Lung microvascular endothelial cell (primary cell): Measurements from ENCODE around the gene SLC41A3. TPM values are rescaled to one million over a fixed set of nuclear protein-coding genes. Genes with fewer than 3 reads are reported as not detected.

Experiments
- DNase-seq, 2 donors: peaks; one replicate each; pipeline versions ENCODE4 v3.0.0 to v3.0.0-alpha.2; 2010; ENCODE audit warnings: low read depth in 2 of 2
- total RNA-seq: library from RNA; depleted of rRNA; stranded (reverse); fragments of >200 nt; gene quantifications from 2 replicates; pipeline ENCODE4 v1.2.1, GENCODE V29; 2014

Gene SLC41A3
- 66.5 and 123 TPM in 2 replicates for total RNA-seq

DNA sequence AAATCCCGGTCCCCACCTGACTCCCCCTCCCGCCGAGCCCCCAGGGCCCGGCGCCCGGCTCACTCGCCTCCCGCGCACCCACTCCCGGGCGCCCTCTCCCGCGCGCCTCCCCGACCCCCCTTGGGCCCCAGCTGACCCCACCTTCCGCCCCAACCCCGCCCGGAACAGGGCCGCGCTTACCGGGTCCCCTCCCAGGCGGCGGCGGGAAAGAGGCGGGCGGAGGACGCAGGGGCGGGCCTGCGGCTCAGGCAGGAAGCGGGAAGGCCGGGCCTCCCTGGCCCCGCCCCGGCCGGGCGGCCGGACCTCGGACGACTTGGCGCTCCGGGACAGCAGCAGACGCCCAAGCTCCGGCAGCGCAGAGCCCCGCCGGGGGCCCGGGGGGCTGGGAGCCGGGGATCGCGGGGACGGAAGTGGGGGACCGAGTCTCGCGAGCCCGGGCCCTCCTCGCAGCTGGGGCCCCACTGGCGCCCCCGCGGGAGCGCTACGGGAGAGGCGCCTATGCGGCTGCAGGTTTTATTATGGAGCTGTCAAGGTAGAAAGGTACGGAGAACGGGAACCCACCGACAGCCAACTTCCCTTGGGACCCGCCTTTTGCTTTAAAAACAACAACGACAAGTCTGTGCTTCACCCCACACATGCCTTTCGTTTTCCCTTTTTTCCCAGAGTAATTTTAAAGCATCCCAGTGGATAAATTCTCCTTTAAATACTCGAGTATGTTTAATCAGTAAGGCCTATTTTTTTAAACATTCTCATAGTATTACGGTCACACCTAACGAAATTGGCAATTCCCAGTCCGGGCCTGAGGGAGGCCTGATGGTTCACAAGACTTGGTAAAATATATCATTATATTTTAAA lies at the start of gene SLC41A3:
SLC41A3 (minus strand) TSS at position 212 of the 855 bp plus-strand sequence. CDS start 15,905 bp downstream, outside the sequence.
- peak; percentile 67 to 81 for DNase-seq

DNA sequence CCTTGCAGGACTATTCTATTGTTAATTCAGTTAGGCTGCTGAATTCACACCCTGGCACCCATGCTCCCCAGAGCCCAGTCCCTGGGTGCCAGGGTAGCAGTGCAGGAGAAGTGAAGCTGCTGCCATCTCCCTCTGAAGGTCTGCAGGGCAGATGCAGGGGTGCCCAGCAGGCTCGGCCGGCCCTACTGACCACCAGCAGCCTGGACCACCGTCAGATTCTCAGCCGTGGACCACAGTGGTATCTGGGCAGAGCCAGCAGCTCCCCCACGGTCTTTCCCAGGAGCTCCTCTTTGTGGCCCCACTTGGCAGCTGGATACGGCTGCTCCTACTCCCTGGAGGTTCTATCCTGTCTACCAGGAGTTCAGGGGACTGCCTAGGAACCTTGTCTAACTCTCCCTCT lies 49.7 kb upstream of the SLC41A3 start:
- no peak for DNase-seq

DNA sequence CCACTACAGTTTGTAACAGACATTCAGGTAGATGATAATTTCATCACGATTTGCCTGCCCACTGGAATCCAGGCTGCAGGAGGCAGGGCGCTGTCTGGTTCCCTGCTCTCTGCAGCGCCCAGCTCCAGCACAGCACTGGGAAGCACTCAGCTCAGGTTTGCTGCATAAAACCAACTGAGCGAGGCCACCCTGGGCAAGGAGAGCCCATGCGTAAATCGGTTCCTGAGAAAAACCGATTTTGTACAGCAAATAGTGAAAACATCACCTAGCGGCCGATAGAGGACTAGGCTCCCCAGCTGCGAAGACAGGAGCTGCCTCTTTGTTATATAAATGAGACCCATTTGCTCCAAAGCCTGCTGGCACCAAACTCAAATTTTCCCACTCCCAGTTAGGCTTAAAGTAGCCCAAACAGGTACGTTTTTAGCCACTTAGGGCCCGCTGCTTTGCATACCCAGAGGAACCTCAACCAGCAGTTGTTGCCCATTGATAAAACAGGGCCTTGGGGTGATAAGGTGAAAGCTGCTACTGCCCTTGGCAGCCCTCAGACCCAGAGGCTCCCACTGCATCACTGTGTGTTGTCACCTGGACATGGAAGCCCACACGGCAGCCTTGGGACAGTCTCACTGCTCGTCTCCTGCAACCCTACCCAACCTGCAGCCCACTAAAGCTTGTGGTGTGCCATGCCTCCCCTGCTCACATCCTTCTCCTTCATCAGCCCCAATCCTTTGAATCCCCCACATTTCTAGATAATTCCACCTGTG lies 49.0 kb upstream of the SLC41A3 start:
- peak in 1 of 2 donors; percentile 22 for DNase-seq

DNA sequence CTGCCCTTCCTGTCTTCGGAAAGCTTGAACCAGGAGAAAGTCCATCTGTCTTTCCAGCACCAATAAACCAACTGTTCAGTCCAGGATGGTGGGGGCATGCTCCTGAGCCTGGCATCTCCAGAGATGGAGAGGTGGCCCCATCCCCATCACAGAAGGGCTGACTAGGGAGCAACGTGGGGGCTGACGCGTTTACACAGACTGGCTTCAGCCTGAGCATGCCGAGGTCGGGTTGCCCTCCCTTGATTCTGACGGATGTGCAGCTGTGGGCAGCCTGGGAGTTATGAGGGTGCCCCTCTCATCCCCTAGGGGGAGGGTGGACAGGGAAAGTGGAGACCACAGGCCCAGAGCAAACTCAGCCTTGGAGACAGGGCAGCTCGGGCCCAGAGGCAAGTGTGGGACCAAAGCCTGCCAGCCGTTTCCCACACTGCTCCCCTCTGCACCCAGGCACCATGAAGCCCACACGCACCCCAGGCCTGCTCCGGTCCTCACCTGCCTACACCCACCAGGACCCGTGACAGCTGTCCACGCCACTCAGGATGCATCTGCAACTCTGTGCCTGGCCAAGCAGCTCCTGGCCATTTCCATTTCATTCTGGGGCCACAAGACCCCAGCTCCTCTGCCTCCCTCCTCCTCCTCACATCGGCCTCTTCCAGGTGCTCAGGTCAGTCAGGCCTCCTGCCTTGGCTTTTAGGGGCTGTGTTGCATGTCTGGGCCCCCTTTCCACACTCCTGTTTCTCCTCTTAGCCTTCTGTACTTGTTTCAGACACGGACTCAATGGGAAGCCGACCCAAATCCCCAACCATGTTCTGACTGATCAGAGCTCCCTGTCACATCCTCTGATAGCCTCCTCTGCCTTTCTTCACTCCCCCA lies 48.2 kb upstream of the SLC41A3 start:
- DNase-seq = no peak

DNA sequence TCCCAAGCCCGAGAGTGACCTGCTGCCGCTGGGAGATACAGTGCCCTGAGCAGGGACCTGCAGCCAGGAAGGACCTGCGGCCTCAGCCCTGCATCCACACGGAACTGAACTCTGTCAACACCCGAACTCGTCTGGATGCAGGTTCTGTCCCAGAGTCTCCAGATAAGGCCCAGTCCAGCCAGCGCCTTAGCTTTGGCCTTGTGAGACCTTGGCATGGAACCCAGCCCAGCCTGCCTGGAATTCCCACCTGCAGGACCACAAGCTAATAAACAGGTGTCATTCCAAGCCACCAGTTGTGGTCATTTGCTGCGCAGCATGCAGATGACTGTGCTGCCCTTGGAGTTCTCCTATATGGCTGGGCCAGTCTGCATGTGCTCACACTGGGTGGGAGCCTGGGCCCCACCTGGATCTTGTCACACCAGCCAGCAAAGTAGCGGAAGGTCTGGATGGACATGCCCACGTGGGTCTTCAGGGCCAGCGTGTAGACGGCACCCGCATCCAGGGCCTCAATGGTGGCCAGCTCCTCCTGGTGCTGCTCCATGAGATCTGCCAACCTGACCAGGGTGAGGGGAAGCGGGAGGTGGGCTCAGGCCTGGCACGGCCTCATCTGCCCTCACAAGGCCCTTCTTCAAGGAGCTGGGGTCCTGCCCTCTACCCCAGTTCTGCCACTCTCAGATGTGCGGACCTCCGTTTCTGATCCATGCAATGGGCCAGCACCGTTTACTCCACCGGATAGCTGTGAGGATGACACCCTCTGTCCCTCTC lies 47.2 kb upstream of the SLC41A3 start:
- no peak for DNase-seq

DNA sequence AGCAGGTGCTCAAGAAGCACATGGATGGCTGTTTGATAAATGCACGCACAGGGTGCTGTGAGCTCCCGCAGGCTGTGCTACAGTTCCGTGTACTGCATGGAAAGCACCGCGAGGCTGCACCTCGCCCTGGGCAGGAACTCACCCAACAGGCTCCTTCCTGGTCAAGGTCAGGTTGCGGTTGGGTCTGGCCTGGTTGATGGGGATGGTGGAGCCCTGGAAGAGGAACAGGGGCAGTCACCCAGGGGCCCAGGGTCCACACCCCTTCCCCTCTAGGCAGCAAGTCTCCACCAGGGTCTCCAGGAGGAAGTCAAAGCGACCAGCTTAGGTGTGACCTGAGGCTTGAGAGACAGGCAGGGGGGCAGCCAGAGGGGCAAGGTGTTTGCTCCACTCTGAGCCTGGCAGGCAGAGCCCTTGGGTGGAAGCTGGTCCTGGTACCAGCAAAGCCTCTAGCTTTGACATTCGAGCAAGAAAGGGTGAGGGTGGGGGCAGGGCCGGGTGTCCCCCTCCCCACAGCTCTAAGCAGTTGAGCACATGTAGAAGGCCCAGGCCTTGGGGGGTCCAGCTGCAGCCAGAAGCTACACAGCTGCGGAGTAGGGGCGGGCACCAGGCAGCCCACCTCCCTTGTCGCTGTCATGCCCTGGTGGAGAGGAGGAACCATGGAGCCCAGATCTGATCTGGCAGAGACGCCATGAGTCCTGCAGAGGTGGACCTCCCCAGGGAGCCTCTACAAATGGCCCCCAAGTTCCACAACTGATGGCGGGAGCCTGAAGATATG lies 46.3 kb upstream of the SLC41A3 start:
- peak; percentile 16 to 59 for DNase-seq

DNA sequence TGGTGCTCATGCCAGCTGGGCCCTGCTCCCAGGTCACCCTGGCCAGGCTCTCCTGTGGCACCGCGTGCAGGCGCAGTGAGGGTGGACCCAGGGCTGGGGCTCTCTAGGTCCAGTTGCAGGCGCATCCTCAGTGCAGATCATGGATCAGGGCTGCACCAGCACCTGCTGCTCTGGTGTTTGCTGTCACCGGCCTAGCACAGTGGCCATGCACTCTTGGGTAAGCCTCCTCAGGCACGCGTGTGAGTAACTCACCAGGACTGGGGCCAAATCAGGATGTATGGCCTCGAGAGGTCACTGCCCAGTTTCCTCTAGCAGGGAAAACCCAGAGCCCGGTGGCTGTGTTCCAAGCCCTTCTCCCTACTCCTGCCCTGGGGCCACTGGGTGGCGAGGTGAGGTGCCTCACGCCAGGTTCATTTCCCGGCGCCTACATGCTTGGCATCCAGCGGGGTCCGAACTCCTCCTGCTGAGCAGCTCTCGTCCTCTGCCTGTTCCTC lies 45.5 kb upstream of the SLC41A3 start:
- DNase-seq = peak; percentile 84 to 94

DNA sequence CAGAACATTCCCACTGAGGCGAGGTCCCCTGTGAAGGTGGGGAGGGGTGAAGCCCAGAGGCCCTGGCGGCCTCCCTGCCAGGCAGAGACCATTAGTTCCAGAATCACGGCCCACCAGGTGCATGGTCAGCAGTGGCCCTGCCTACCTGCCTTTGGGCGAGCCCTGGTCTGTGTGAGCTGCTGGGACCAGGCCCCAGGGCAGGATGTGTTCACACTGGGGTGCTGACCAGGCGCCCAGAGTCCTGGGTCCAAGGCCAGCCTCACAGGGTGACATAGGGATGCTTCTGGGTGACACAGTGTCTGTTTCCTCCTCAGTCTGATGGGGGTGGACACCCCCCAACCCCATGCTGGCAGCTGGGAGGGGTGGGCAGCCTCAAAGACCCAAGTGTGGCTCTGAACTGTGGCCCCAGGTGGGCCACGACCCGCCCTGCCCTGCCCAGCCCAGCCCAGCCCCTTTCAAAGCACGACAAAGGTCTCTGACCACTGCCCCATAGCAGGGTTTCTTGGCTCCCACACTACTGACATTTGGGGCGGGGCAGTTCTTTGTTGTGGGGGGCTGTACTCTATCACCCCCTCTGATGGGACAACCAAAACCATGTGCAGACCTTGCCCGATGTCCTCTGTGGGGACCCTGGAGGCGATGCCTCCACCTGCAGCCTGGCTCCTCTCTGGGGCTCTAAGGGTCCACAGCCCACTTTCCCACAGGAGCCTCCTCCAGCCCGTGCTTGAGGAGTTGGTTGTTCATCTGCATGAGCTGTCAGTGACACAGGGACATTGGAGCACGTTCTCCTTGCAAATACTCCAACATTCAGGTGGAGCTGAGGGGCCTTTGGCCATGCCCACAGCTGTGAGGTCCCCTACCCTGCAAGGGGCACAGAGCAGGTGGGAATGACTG lies 44.8 kb upstream of the SLC41A3 start:
- no peak for DNase-seq

DNA sequence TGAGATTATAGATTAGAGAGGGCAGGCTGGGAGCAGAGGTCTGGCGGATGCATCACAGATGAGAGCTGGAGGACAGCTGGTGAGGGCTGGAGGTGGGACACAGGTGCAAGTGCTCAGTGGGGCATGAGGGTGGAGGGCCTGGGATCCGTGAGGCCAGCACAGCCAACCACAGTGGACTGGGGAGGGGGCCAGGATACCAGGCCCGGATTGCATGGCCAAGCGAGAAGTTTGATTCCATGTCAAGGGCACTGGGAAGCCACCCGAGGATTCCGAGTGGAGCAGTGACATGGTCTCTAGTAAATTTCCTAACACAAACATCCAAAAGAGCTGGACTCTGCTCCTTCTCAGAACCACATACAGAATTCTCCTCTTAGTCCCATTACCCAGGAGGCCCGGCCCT lies 44.0 kb upstream of the SLC41A3 start:
- no peak for DNase-seq

DNA sequence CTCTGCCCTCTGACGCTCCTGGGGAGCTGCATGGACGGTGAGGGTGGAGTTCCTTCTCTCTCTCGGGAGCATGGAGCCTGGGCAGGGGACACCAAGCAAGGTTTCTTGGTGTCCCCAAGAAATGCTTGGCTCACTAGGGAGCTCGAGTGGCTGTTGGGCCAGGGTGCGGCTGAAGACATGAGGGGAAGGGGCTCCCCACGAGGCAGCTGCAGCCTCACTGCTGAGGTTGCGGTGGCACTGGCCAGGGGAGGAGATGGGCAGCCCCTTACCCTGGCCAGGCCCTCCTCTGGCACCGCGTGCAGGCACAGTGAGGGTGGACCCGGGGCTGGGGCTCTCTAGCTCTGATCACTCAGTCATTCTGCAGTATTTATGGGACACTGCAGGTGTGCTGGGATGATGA lies 43.5 kb upstream of the SLC41A3 start:
- no peak for DNase-seq

DNA sequence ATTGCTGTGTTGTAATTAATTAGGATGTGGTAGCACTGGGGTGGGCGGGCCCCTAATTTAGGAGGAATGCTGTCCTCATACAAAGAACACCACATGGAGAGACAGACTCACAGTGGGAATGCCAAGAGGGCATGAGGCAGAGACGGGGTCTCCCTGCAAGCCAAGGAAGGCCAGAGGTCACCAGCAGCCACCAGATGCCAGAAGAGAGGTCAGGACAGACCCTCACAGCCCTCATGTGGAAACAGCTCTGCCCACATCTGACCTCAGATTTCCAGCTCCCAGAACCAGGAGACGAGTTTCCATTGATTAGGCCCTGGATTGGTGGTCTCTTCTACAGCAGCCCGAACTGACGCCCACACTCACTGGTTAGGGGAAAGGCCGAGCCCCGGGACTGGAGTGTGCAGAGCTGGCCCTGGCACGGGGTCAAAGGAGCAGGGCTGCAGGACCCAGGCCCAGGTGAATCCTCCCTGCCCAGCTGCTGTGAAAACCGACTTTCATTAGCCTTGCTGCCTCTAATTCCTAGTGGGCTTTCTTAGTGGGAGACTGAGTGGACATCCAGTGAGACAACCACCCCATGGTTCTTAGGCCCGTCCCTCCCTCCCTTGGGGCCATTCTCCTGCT lies 43.0 kb upstream of the SLC41A3 start:
- DNase-seq = no peak

DNA sequence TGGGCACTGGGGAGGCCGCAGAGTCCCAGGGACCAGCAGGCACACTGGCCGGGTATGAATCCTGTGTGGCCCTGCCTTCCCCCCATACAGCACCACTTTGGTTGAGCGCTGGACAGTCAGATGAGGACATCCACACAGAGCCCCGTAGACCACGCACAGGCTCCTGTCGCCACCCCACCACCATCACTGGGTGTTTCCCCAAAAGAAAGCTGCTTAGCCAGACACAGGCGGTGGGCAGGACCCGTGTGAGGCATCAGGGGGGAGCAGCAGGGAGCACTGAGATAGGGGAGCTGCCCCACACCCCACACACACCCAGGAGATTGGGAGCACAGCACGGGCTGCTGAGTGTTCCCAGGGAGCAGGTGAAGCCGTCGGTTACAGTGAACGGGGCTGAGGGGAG lies 42.4 kb upstream of the SLC41A3 start:
- DNase-seq = no peak

DNA sequence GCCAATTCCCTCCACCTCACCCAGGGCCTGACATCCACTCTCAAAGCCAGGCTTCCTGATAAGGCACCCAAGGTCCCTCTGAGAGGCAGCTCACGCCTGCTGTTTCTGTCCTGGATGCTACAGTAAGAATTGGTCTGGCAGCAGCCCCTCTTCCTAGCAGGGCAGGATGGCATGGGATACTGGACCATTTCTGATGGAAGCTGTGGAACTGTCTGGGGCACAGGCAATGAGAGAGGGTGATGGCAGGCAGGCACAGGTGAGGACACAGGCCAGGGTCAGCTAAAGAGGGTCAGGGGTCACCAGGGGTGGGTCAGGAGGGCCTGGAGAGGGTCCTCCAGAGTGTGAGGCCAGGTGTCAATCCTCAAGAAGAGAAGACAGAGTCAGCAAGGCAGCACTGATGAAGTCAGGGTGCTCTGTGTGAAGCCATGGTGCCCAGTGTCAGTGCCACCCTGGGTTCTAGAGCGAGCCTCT lies 41.9 kb upstream of the SLC41A3 start:
- no peak for DNase-seq

DNA sequence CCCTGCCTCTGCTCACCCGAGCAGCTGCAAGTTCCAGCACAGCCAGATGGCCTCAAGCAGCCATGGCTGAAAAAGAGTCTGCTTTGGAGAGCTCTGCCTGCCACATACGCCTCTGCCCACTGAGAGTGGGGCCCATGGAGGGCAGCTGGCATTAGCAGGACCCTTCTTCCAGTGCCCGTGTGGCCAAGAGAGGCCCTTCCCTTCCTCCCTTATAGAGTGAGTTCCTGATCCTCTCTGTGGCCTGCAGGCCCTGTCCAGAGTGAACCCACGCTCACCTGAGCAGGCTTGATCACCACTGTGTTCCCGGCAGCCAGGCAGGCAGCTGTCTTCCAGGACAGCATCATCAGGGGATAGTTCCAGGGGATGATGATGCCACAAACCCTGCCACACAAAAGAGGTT lies 41.4 kb upstream of the SLC41A3 start:
- no peak for DNase-seq

DNA sequence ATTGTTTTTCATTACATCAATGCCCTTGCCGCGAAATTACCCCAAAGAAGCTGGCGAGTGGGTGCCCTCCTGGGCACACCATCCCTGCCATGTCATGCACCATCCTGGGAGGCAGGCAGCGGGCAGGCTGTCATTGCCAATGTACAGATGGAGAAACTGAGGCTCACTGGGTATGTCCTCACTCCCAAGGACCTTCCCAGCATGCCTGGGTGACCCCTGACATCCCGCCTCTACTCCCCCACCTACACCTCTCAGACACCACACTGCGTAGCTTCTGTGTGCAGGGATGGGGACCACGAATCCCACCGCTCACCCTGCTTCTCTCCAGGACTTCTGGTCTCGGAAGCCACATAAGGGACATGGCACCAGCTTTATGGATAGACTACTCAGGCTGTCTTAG lies 41.0 kb upstream of the SLC41A3 start:
- DNase-seq = no peak

DNA sequence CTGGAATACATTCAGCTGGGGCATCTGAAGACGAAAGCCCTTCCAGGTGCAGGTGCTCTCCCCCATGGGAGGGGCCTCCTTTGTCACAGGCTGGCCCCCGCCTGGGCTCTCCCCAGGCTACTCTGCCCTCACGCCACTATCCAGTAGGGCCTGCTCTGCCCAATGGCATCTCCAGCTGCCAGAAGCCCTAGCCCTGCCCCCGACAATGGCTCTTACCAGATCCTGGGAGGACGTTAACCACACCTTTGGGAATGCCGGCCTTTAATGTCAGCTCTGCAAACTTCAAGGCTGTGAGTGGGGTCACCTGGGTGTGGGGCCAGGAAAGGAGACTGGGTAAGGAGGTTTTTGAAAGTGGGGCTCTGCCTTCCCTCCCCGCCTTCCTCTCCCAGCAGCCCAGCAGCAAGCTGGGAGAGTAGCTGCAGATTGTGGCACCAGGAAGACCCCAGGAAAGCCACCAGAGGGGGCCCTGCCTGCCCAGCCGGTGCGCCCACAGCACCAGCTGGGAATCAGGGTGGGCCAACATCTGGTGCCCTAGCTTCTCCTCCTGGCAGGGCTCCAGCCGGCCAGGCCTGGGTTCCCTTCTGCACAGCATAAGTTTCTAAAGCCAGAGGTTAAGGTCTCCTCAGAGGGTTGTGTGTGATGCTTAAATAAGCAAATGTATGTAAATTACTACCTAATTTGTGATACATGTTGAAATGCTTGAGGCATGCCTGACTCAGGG lies 40.4 kb upstream of the SLC41A3 start:
- no peak for DNase-seq

DNA sequence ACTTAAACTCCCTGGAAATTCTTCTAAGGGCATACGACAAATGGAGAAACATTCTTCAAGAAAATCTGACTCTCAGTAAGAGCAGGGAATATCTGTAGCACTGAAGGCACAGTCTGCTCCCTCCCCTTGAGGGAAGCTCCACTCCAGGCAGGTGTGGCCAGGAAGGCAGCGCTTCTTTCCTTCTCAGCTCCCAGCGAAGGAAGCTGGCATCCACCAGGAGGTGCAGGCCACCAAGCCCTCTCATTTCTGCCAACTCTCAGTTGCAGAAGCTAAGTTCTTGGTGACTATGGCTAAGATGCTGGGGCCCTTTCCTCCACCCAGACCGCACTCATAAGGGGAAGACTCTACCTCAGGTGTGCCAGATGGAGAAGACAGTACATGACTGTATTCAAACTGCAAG lies 37.7 kb upstream of the SLC41A3 start:
- DNase-seq = no peak

DNA sequence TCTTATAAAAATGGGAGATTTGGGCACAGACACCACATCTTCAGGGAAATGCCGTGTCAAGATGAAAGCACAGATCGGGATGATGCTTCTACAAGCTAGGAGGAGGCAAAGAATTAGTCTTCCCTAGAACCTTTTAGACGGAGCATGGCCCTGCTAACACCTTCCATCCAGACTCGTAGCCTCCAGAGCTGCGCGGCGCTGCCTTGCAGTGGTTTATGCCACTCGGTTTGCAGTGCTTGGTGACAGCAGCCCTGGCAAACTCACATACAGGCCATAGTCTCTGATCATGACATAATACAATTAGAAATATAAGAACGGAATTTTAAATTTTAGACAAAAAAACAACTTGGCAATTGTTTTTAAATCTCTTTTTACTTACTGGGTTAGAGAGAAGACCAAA lies 37.1 kb upstream of the SLC41A3 start:
- no peak for DNase-seq
